ENCODE data around the gene ART4.
A peak's percentile ranks its signal among the peaks of the same experiment; 100 is the strongest.

Gene ART4

DNA sequence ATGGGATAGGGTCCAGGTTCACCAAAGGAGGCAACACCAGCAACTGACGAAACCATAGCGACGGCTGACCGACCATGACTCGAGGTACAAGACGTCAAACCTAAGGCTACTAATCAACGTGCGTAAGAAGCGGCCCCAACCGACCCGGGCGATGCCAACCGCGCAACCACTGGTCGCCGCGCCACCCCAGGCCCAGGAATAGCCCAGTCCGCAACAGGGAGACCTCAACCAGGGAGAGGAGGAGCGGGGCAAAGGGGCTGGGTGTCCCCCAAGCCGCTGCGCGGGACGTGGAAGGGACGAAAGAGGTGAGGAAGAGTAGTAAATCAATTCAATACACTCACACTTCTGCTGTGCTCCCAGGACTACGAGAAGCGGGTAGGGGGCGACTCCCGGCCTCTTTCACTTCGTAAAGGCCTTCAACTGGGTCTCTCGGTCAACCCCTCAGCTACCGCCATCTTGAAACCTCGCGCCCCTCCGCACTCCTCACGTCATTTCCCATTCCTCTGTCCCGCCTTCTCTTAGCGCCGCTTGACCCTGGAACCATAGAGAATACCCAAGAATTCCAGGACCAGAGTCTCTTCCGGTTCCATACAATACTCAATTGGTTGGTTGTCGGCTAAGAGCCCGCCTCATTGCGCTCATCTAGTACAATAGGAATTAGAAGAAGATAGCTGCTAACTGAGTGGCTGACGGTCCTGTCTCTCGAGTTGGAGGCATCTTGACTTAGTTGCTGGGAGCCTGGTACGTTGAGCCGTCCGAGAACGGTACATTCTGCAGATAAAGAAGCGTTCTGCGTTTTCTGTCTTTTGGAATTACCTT lies 40.1 kb downstream of the ART4 start, which contains the start of the genes C12orf60 and WBP11 (continued):
- TF ChIP-seq, protein P1, sequence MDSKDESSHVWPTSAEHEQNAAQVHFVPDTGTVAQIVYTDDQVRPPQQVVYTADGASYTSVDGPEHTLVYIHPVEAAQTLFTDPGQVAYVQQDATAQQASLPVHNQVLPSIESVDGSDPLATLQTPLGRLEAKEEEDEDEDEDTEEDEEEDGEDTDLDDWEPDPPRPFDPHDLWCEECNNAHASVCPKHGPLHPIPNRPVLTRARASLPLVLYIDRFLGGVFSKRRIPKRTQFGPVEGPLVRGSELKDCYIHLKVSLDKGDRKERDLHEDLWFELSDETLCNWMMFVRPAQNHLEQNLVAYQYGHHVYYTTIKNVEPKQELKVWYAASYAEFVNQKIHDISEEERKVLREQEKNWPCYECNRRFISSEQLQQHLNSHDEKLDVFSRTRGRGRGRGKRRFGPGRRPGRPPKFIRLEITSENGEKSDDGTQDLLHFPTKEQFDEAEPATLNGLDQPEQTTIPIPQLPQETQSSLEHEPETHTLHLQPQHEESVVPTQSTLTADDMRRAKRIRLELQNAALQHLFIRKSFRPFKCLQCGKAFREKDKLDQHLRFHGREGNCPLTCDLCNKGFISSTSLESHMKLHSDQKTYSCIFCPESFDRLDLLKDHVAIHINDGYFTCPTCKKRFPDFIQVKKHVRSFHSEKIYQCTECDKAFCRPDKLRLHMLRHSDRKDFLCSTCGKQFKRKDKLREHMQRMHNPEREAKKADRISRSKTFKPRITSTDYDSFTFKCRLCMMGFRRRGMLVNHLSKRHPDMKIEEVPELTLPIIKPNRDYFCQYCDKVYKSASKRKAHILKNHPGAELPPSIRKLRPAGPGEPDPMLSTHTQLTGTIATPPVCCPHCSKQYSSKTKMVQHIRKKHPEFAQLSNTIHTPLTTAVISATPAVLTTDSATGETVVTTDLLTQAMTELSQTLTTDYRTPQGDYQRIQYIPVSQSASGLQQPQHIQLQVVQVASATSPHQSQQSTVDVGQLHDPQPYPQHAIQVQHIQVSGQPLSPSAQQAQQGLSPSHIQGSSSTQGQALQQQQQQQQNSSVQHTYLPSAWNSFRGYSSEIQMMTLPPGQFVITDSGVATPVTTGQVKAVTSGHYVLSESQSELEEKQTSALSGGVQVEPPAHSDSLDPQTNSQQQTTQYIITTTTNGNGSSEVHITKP (tag by site-specific recombination; IDR thresholded peaks at IDR 0.05), result peak; percentile 93
- no peak for TF ChIP-seq SALL2 (tag by site-specific recombination; IDR thresholded peaks at IDR 0.05; ENCODE audit: borderline replicate concordance)
- no peak for TF ChIP-seq ZBTB20 (tag by site-specific recombination; IDR thresholded peaks at IDR 0.05)
- TF ChIP-seq, protein P2, sequence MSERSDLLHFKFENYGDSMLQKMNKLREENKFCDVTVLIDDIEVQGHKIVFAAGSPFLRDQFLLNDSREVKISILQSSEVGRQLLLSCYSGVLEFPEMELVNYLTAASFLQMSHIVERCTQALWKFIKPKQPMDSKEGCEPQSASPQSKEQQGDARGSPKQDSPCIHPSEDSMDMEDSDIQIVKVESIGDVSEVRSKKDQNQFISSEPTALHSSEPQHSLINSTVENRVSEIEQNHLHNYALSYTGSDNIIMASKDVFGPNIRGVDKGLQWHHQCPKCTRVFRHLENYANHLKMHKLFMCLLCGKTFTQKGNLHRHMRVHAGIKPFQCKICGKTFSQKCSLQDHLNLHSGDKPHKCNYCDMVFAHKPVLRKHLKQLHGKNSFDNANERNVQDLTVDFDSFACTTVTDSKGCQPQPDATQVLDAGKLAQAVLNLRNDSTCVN (tag by site-specific recombination; optimal IDR thresholded peaks at IDR 0.05), result peak; percentile 39
- TF ChIP-seq, protein P3, sequence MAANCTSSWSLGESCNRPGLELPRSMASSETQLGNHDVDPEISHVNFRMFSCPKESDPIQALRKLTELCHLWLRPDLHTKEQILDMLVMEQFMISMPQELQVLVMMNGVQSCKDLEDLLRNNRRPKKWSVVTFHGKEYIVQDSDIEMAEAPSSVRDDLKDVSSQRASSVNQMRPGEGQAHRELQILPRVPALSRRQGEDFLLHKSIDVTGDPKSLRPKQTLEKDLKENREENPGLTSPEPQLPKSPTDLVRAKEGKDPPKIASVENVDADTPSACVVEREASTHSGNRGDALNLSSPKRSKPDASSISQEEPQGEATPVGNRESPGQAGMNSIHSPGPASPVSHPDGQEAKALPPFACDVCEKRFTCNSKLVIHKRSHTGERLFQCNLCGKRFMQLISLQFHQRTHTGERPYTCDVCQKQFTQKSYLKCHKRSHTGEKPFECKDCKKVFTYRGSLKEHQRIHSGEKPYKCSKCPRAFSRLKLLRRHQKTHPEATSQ (tag by site-specific recombination; IDR thresholded peaks at IDR 0.05), result no peak
- no peak for TF ChIP-seq REPIN1 (tag by site-specific recombination; IDR thresholded peaks at IDR 0.05; ENCODE audit: low read depth)
- TF ChIP-seq EGR2 (tag by site-specific recombination; IDR thresholded peaks at IDR 0.05; ENCODE audit: low read depth), result no peak
- TF ChIP-seq, protein P4, sequence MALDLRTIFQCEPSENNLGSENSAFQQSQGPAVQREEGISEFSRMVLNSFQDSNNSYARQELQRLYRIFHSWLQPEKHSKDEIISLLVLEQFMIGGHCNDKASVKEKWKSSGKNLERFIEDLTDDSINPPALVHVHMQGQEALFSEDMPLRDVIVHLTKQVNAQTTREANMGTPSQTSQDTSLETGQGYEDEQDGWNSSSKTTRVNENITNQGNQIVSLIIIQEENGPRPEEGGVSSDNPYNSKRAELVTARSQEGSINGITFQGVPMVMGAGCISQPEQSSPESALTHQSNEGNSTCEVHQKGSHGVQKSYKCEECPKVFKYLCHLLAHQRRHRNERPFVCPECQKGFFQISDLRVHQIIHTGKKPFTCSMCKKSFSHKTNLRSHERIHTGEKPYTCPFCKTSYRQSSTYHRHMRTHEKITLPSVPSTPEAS (tag by site-specific recombination; IDR thresholded peaks at IDR 0.05), result no peak
- TF ChIP-seq, protein P5, sequence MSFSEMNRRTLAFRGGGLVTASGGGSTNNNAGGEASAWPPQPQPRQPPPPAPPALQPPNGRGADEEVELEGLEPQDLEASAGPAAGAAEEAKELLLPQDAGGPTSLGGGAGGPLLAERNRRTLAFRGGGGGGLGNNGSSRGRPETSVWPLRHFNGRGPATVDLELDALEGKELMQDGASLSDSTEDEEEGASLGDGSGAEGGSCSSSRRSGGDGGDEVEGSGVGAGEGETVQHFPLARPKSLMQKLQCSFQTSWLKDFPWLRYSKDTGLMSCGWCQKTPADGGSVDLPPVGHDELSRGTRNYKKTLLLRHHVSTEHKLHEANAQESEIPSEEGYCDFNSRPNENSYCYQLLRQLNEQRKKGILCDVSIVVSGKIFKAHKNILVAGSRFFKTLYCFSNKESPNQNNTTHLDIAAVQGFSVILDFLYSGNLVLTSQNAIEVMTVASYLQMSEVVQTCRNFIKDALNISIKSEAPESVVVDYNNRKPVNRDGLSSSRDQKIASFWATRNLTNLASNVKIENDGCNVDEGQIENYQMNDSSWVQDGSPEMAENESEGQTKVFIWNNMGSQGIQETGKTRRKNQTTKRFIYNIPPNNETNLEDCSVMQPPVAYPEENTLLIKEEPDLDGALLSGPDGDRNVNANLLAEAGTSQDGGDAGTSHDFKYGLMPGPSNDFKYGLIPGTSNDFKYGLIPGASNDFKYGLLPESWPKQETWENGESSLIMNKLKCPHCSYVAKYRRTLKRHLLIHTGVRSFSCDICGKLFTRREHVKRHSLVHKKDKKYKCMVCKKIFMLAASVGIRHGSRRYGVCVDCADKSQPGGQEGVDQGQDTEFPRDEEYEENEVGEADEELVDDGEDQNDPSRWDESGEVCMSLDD (tag by site-specific recombination; IDR thresholded peaks at IDR 0.05), result peak; percentile 66
- no peak for TF ChIP-seq ZNF664 (tag by site-specific recombination; IDR thresholded peaks at IDR 0.05)
- TF ChIP-seq, protein P6, sequence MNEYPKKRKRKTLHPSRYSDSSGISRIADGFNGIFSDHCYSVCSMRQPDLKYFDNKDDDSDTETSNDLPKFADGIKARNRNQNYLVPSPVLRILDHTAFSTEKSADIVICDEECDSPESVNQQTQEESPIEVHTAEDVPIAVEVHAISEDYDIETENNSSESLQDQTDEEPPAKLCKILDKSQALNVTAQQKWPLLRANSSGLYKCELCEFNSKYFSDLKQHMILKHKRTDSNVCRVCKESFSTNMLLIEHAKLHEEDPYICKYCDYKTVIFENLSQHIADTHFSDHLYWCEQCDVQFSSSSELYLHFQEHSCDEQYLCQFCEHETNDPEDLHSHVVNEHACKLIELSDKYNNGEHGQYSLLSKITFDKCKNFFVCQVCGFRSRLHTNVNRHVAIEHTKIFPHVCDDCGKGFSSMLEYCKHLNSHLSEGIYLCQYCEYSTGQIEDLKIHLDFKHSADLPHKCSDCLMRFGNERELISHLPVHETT (tag by site-specific recombination; IDR thresholded peaks at IDR 0.05), result no peak
- TF ChIP-seq ZNF37A (tag by site-specific recombination; IDR thresholded peaks at IDR 0.05), result no peak
- TF ChIP-seq ZNF76 (tag by site-specific recombination; IDR thresholded peaks at IDR 0.05; ENCODE audit: borderline replicate concordance, low read depth), result peak; percentile 55; the same call in 1 of the 2 replicates
- no peak for TF ChIP-seq ZNF785 (tag by site-specific recombination; IDR thresholded peaks at IDR 0.05)
- TF ChIP-seq, protein P7, sequence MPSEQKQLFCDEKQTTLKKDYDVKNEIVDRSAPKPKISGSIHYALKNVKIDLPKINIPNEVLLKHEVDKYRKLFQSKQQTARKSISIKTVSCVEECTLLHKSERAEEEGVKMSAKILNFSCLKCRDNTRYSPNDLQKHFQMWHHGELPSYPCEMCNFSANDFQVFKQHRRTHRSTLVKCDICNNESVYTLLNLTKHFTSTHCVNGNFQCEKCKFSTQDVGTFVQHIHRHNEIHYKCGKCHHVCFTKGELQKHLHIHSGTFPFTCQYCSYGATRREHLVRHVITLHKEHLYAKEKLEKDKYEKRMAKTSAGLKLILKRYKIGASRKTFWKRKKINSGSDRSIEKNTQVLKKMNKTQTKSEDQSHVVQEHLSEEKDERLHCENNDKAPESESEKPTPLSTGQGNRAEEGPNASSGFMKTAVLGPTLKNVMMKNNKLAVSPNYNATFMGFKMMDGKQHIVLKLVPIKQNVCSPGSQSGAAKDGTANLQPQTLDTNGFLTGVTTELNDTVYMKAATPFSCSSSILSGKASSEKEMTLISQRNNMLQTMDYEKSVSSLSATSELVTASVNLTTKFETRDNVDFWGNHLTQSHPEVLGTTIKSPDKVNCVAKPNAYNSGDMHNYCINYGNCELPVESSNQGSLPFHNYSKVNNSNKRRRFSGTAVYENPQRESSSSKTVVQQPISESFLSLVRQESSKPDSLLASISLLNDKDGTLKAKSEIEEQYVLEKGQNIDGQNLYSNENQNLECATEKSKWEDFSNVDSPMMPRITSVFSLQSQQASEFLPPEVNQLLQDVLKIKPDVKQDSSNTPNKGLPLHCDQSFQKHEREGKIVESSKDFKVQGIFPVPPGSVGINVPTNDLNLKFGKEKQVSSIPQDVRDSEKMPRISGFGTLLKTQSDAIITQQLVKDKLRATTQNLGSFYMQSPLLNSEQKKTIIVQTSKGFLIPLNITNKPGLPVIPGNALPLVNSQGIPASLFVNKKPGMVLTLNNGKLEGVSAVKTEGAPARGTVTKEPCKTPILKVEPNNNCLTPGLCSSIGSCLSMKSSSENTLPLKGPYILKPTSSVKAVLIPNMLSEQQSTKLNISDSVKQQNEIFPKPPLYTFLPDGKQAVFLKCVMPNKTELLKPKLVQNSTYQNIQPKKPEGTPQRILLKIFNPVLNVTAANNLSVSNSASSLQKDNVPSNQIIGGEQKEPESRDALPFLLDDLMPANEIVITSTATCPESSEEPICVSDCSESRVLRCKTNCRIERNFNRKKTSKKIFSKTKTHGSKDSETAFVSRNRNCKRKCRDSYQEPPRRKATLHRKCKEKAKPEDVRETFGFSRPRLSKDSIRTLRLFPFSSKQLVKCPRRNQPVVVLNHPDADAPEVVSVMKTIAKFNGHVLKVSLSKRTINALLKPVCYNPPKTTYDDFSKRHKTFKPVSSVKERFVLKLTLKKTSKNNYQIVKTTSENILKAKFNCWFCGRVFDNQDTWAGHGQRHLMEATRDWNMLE (tag by site-specific recombination; conservative IDR thresholded peaks at IDR 0.05; ENCODE audit: low read depth), result peak; percentile 68
- TF ChIP-seq KLF16 (tag by site-specific recombination; IDR thresholded peaks at IDR 0.05), result no peak
- peak; percentile 69 for TF ChIP-seq ZNF394 (tag by site-specific recombination; IDR thresholded peaks at IDR 0.05; ENCODE audit: borderline replicate concordance)
- TF ChIP-seq ZNF423 (tag by site-specific recombination; IDR thresholded peaks at IDR 0.05), result no peak
- no peak for TF ChIP-seq ZNF768 (tag by site-specific recombination; IDR thresholded peaks at IDR 0.05)
- TF ChIP-seq, protein P8, sequence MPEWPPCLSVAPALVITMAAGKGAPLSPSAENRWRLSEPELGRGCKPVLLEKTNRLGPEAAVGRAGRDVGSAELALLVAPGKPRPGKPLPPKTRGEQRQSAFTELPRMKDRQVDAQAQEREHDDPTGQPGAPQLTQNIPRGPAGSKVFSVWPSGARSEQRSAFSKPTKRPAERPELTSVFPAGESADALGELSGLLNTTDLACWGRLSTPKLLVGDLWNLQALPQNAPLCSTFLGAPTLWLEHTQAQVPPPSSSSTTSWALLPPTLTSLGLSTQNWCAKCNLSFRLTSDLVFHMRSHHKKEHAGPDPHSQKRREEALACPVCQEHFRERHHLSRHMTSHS (tag by site-specific recombination; IDR thresholded peaks at IDR 0.05), result no peak
